Mesenchymal stem cell (in vitro differentiated cells and primary cell): ENCODE data around the gene PDE6B.
"Not testable (repeated sequence)": the region's sequence is repeated elsewhere in the genome, so short reads cannot be mapped to it uniquely, and the experiment has no call there.

Experiments used
- DNase-seq: peaks from one replicate; pipeline ENCODE4 v3.0.0-alpha.2; 2013
- H2AFZ ChIP-seq: one replicate; pipeline ENCODE4 v1.6.1; 2013; ENCODE audit warnings: low read depth, mild to moderate bottlenecking, control low read depth, inconsistent platforms, low read length, moderate library complexity
- H2AK5ac ChIP-seq: 2 replicates; pipeline ENCODE4 v1.6.1; 2013; ENCODE audit warnings: low read length, moderate library complexity, mild to moderate bottlenecking, inconsistent platforms; ENCODE audit not compliant: severe bottlenecking
- H2BK120ac ChIP-seq: one replicate; pipeline ENCODE4 v1.6.1; 2013; ENCODE audit warnings: low read depth, mild to moderate bottlenecking, inconsistent platforms, low read length, moderate library complexity
- H2BK12ac ChIP-seq, 2 experiments: one replicate each; pipeline ENCODE4 v1.6.1; 2013; ENCODE audit warnings: inconsistent platforms in 2 of 2, low read length in 2 of 2, mild to moderate bottlenecking in 2 of 2, moderate library complexity in 2 of 2, control low read depth in 1 of 2
- H2BK15ac ChIP-seq: one replicate; pipeline ENCODE4 v1.6.1; 2013; ENCODE audit warnings: mild to moderate bottlenecking, low read depth, inconsistent platforms; ENCODE audit not compliant: poor library complexity, severe bottlenecking
- H2BK5ac ChIP-seq: 2 replicates; pipeline ENCODE4 v1.6.1; 2013; ENCODE audit warnings: low read depth, mild to moderate bottlenecking, low read length, control low read depth, inconsistent platforms; ENCODE audit not compliant: poor library complexity, severe bottlenecking
- H3K14ac ChIP-seq, 2 experiments: one replicate each; pipeline ENCODE4 v1.6.1; 2013; ENCODE audit warnings: inconsistent platforms in 2 of 2, low read length in 2 of 2, control low read depth in 1 of 2, mild to moderate bottlenecking in 1 of 2, moderate library complexity in 1 of 2
- H3K18ac ChIP-seq, 2 experiments: one replicate each; pipeline ENCODE4 v1.6.1; 2013; ENCODE audit warnings: inconsistent platforms in 2 of 2, low read length in 2 of 2, control low read depth in 1 of 2, low read depth in 1 of 2, mild to moderate bottlenecking in 1 of 2
- H3K23ac ChIP-seq, 2 experiments: one replicate each; pipeline ENCODE4 v1.6.1; 2013; ENCODE audit warnings: inconsistent platforms in 2 of 2, low read length in 2 of 2, mild to moderate bottlenecking in 2 of 2, moderate library complexity in 2 of 2, control low read depth in 1 of 2
- H3K27ac ChIP-seq: 2 replicates; pipeline ENCODE4 v1.5.1; 2013; ENCODE audit warnings: mild to moderate bottlenecking, moderate library complexity, low read length, control low read depth, inconsistent platforms; ENCODE audit not compliant: poor library complexity, severe bottlenecking
- H3K27me3 ChIP-seq, 2 experiments: 2 replicates each; pipeline versions ENCODE4 v1.6.1 to v1.7.0; 2013; ENCODE audit warnings: low read length in 2 of 2, mild to moderate bottlenecking in 2 of 2, moderate library complexity in 2 of 2, control low read depth in 1 of 2, inconsistent platforms in 1 of 2; ENCODE audit not compliant: control insufficient read depth in 1 of 2, insufficient read depth in 1 of 2
- H3K36me3 ChIP-seq, 2 experiments: 2 replicates each; pipeline versions ENCODE4 v1.6.1 to v1.7.0; 2013; ENCODE audit warnings: low read length in 2 of 2, control low read depth in 1 of 2, inconsistent platforms in 1 of 2, low read depth in 1 of 2, mild to moderate bottlenecking in 1 of 2; ENCODE audit not compliant: insufficient read depth in 2 of 2, control insufficient read depth in 1 of 2
- H3K4ac ChIP-seq, 2 experiments: one replicate each; pipeline ENCODE4 v1.6.1; 2013; ENCODE audit warnings: inconsistent platforms in 2 of 2, low read length in 2 of 2, mild to moderate bottlenecking in 2 of 2, moderate library complexity in 2 of 2, control low read depth in 1 of 2, low read depth in 1 of 2
- H3K4me1 ChIP-seq: 2 replicates; pipeline ENCODE4 v1.6.1; 2013; ENCODE audit warnings: low read depth, low read length, control low read depth; ENCODE audit not compliant: control insufficient read depth, insufficient read depth
- H3K4me2 ChIP-seq: 2 replicates; pipeline ENCODE4 v1.6.1; 2013; ENCODE audit warnings: low read length, mild to moderate bottlenecking, inconsistent platforms; ENCODE audit not compliant: poor library complexity, severe bottlenecking
- H3K4me3 ChIP-seq, 2 experiments: 2 replicates each; pipeline versions ENCODE4 v1.5.1 to v1.7.0; 2013; ENCODE audit warnings: low read length in 2 of 2, mild to moderate bottlenecking in 2 of 2, control low read depth in 1 of 2, low read depth in 1 of 2; ENCODE audit not compliant: insufficient read depth in 1 of 2
- H3K79me1 ChIP-seq: replicated peaks from 2 replicates; pipeline ENCODE4 v1.6.1; 2013; ENCODE audit warnings: mild to moderate bottlenecking, control low read depth, low read length, inconsistent platforms; ENCODE audit not compliant: poor library complexity, severe bottlenecking
- H3K9ac ChIP-seq: 2 replicates; pipeline ENCODE4 v1.7.0; 2013; ENCODE audit warnings: mild to moderate bottlenecking, low read length, moderate library complexity
- H3K9me3 ChIP-seq: 2 replicates; pipeline ENCODE4 v1.7.0; 2013; ENCODE audit warnings: mild to moderate bottlenecking, low read length; ENCODE audit not compliant: control insufficient read depth
- H4K8ac ChIP-seq: one replicate; pipeline ENCODE4 v1.6.1; 2013; ENCODE audit warnings: inconsistent platforms, mild to moderate bottlenecking, low read length, moderate library complexity
- H4K91ac ChIP-seq: one replicate; pipeline ENCODE4 v1.6.1; 2013; ENCODE audit warnings: mild to moderate bottlenecking, low read length, inconsistent platforms
- WGBS: methylation state at CpG from one replicate; pipeline ENCODE4 v1.1.7; 2013; ENCODE audit warnings: mixed read lengths; 5-methylcytosine and 5-hydroxymethylcytosine counted together

The PDE6B gene

GRCh38 chr4:689723-690122, 64.3 kb downstream of the PDE6B start:
- Histone ChIP-seq H3K36me3 (peaks cover 7 to 11% of the 10 kb centered on the region in 2 experiments), H3K23ac (no peak overlapping the region), H3K4me2 (no peak overlapping the region), H2BK12ac (peak overlapping the region in 1 of 2 experiments; percentile 51), H2BK15ac (no peak overlapping the region), H3K4ac (peak overlapping the region in 1 of 2 experiments; percentile 82), H3K18ac (peak overlapping the region; percentile 1 to 67), H3K79me1 (peaks cover 2% of the 10 kb centered on the region), H3K4me3 (peak overlapping the region in 1 of 2 experiments; percentile 83), H2AK5ac (no peak overlapping the region), H4K91ac (peak overlapping the region; percentile 90), H2BK5ac (no peak overlapping the region), H3K4me1 (peaks cover 35% of the 10 kb centered on the region), H3K9me3 (no peaks in the 10 kb centered on the region), H2AFZ (peak overlapping the region; percentile 72), H3K9ac (peak overlapping the region; percentile 88), H3K27me3 (peaks cover 3 to 6% of the 10 kb centered on the region in 2 experiments), H4K8ac (peak overlapping the region; percentile 99), H3K14ac (peak overlapping the region in 1 of 2 experiments; percentile 3), H2BK120ac (peak overlapping the region; percentile 77), H3K27ac (no peak overlapping the region)
- no peak for DNase-seq
- WGBS = 80% methylated on average over 7 of the region's 8 CpGs

GRCh38 chr4:692771-693554, 67.6 kb downstream of the PDE6B start:
- no peak overlapping the region for H2BK15ac ChIP-seq
- H3K9ac ChIP-seq = no peak overlapping the region
- no peak overlapping the region for H2AK5ac ChIP-seq
- H2BK12ac ChIP-seq = peak overlapping the region in 1 of 2 experiments; percentile 18
- H3K36me3 ChIP-seq = no peaks in the 10 kb centered on the region
- peaks cover 16% of the 10 kb centered on the region for H3K4me1 ChIP-seq
- H3K4ac ChIP-seq = no peak overlapping the region
- peaks cover 8 to 11% of the 10 kb centered on the region in 2 experiments for H3K27me3 ChIP-seq
- H2AFZ ChIP-seq = no peak overlapping the region
- H3K4me2 ChIP-seq = no peak overlapping the region
- no peak for DNase-seq
- no peak overlapping the region for H2BK5ac ChIP-seq
- H4K91ac ChIP-seq = no peak overlapping the region
- H3K9me3 ChIP-seq = no peaks in the 10 kb centered on the region
- H3K4me3 ChIP-seq = no peak overlapping the region
- no peak overlapping the region for H3K23ac ChIP-seq
- H3K14ac ChIP-seq = no peak overlapping the region
- H4K8ac ChIP-seq = no peak overlapping the region
- H3K18ac ChIP-seq = no peak overlapping the region
- no peak overlapping the region for H3K27ac ChIP-seq
- WGBS = 83% methylated on average over 29 of the region's 32 CpGs
- no peak overlapping the region for H2BK120ac ChIP-seq
- H3K79me1 ChIP-seq = peaks cover 2% of the 10 kb centered on the region

- H3K79me1 ChIP-seq, H3K4me2 ChIP-seq, H3K9me3 ChIP-seq, H3K4me1 ChIP-seq, H2BK15ac ChIP-seq, H3K14ac ChIP-seq, H3K23ac ChIP-seq, H2BK120ac ChIP-seq, H2AK5ac ChIP-seq, H3K36me3 ChIP-seq, H2AFZ ChIP-seq, H2BK5ac ChIP-seq, H4K8ac ChIP-seq, H3K4me3 ChIP-seq, H2BK12ac ChIP-seq, H4K91ac ChIP-seq, H3K9ac ChIP-seq, H3K27ac ChIP-seq, H3K18ac ChIP-seq, DNase-seq, H3K4ac ChIP-seq: not testable (repeated sequence)
- 92% methylated on average over 12 of the region's 12 CpGs for WGBS
- H3K27me3 ChIP-seq = peaks cover 8 to 11% of the 10 kb centered on the region in 2 experiments
Observed at GRCh38 chr4:694341-694940, 69.1 kb downstream of the PDE6B start.

GRCh38 chr4:699816-700580, 74.6 kb downstream of the PDE6B start:
- H2BK120ac ChIP-seq = no peak overlapping the region
- no peak overlapping the region for H3K4me2 ChIP-seq
- no peak overlapping the region for H3K23ac ChIP-seq
- no peak overlapping the region for H3K18ac ChIP-seq
- H2AFZ ChIP-seq = no peak overlapping the region
- H2BK15ac ChIP-seq = no peak overlapping the region
- H3K4ac ChIP-seq = peak overlapping the region in 1 of 2 experiments; percentile 39
- 88% methylated on average over 27 of the region's 27 CpGs for WGBS
- H3K14ac ChIP-seq = no peak overlapping the region
- no peak for DNase-seq
- no peak overlapping the region for H2BK5ac ChIP-seq
- H2BK12ac ChIP-seq = peak overlapping the region in 1 of 2 experiments; percentile 29
- H3K27me3 ChIP-seq = peaks cover 3 to 19% of the 10 kb centered on the region in 2 experiments
- peak overlapping the region in 1 of 2 experiments; percentile 43 for H3K4me3 ChIP-seq
- no peaks in the 10 kb centered on the region for H3K9me3 ChIP-seq
- no peak overlapping the region for H2AK5ac ChIP-seq
- no peak overlapping the region for H3K27ac ChIP-seq
- no peak overlapping the region for H4K91ac ChIP-seq
- H3K9ac ChIP-seq = peak overlapping the region; percentile 47
- no peaks in the 10 kb centered on the region for H3K36me3 ChIP-seq
- peaks cover under 1% of the 10 kb centered on the region for H3K79me1 ChIP-seq
- peaks cover 5% of the 10 kb centered on the region for H3K4me1 ChIP-seq
- H4K8ac ChIP-seq = peak overlapping the region; percentile 1
